NCI-H1048 (cell line): ENCODE results near the gene ELL.
A peak's percentile ranks its signal among the peaks of the same experiment; 100 is the strongest.
"Not testable (repeated sequence)": the region's sequence is repeated elsewhere in the genome, so short reads cannot be mapped to it uniquely, and the experiment has no call there.

Experiments used
- DNase-seq: peaks from one replicate; lab custom pipeline; 2025; lab: John Stamatoyannopoulos, UW

The ELL gene

GRCh38 chr19:18421371-18421959, 100.4 kb downstream of the ELL start:
- DNase-seq, result no peak

DNA sequence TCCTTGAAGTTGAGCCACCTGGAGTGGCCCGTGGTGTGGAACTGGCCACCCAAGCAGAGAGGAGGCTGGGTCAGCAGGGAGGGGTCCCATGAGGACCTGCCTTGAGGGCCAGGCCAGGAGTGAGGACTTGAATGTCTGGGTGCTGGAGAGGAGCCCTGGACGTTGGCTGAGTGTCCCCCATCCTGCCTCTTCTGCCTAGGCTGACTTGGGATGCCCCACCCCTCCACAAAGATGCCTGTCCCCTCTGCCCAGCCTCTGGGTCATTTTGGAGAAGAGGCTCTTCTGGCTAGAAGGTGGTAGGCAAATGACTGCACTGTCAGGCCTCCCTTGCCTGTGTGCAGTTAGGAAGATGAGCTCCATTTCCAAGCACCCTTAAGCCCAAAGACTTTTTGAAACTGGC, 100.9 kb downstream of the ELL start:
- DNase-seq, result no peak

DNA sequence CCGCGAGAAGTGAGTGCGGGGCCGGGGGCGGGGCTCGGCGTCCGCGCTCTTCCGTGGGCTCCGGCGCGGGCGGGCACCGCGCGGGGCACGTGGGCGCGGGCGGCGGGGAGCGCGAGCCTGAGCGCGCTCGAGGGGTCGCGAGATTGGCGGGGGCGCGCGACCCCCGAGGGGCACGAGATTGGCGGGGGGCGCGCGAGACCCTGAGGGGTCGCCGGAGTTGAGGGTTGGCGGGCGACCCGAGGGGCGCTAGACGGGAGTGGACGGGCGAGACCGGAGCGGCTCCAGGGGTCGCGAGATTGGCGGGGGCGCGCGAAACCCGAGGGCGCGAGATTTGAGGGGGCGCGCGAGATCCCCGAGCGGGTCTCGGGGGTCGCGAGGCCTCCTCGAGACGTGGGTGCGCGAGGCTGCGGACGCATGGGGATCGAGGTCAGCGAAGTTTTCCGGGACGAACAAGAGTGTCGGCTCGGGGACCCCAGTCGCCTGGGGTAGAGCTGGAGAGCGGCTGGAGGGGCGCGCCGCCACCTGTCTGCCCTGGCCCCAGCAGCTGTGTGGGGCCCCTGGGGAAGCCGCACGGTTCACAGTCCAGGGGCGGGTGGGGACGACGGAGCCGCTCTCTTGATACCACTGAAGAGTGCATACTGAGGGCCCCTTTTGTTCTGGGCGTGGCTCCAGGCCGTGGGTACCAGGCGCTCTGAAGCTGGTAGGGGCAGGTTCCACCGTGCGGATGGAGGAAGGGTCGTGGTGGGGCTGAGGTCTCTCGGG, 102.0 kb downstream of the ELL start:
- DNase-seq, result no peak

DNA sequence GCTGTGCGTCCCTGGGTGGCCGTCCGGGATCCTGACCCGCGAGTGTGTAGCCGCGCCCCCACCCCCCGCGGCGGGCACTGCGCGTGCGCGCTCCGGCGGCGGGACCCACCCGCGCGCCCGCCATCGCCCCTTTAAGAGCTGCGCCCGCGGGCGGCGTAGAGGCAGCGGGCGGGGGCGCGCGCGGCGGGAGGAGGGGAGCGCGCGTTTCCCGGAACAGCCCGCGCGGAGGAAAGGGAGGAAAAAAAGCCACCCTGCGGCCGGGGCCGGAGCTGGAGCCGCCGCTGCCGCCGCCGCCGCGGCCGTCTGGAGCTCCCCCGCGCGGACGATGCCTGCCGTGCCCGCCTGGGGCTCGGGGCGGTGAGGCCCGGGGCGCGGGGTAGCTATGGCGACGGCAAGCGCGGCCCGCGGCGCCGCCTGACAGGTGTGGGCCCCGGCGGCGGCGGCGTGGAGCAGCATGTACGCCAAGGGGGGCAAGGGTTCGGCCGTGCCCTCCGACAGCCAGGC, 102.6 kb downstream of the ELL start, which contains the start of gene SSBP4:
TSS of gene SSBP4 (plus strand) at position 204 of the 504 bp plus-strand sequence. CDS start at position 455, 251 bp downstream.
- DNase-seq, result peak; percentile 61

DNA sequence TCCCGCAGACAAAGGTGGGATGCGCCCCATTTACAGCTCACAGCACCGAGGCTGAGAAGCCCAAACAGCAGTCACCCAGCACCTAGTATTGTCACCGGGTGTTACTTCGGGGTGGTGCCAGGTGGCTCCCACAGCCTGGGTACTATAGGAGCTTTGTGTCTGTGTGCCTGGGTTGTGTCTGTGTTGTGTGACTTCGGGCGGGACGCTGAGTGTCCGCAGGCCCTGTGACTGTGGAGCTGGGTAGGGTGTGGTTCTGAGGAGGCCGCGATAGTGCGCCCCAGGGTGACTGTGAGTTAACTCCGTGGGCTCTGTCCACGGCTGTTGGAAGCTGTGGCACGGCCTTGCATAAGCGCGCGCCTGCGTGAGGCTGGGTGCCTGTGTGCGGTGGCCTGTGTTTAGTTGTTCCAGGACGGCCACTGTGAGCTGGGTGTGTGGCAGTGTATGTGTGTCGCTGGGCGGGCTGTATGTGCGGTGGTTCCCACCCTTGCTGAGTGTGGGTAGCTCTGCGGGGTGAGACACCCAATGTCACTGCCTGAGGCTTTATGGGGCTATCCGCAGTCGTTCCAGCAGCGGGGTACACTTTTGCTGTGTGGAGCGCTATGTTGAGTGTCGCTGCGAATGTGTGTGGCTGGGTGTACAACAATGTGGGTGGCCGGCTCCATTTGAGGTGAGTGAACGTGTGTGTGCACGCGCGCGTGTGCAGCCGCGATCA, 103.2 kb downstream of the ELL start:
- DNase-seq, result no peak

- no peak for DNase-seq
These were observed 103.8 kb downstream of the ELL start for GRCh38 chr19:18418029-18418482.

- DNase-seq, result no peak
These were observed 104.4 kb downstream of the ELL start for GRCh38 chr19:18417250-18418028.

- DNase-seq, result no peak
These were observed 105.1 kb downstream of the ELL start for GRCh38 chr19:18416778-18417249.

DNA sequence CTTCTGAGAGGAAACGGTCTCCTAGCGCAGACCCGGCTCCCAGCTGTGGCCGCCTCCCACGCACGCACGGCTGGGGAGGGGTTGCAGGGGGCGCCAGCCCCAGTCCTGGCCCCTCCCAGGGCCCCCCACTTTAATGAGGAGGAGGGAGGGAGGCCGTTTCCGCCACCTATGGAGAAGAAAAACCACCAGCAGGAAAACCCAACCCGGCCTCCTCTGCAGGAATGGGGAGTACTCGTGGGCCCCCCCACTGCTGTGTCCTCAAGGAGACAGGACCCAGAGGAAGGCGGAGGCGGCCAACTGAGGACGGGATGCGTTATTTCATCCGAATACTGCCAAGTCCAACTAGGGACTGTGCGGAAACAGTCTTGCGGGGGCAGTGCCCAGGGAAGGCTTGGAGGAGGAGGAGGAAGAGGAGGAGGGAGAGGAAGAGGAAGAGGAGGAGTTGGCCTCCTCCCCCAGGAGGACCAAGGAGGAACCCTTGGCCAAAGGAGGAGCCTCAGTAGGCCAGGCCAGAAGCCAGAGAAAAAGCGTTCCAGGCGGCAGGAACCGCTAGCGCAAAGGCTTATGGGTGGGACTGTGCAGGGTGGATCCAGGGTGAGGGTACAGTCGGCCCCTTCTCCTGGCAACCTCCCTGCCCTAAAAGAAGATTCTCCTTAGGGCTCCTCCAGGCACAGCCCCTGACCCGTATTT, 106.5 kb downstream of the ELL start:
- no peak for DNase-seq

GRCh38 chr19:18414504-18415177, 107.2 kb downstream of the ELL start:
- DNase-seq, result no peak

DNA sequence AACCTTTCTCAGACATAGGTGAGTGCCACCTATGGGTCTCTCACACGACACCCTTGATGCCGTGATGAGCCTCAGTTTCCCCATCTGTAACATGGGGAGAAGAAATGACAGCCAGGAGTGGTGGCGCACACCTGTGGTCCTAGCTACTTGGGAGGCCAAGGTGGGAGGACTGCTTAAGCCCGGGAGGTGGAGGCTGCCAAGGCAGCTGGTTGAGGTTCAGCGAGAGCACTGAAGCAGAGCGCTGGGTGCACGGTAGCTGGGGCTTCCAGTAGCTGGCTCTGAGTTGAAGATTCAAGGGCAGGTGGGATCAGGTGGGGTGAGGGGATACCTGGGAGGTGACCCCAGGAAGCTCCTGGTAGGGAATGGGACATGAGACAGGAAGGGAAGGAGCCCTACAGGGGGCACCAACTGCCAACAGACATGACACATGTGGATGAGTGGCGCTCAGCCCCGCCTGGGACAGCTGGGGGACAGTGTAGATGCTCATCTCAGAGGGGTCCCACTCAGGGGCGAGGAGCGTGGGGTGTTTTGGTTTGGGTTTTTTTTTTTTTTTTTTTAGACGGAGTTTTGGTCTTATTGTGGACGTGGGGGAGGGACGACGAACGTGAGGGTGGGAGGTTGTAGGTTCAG, 109.1 kb downstream of the ELL start:
- no peak for DNase-seq

GRCh38 chr19:18408053-18408476, 113.8 kb downstream of the ELL start:
- DNase-seq, result no peak

DNA sequence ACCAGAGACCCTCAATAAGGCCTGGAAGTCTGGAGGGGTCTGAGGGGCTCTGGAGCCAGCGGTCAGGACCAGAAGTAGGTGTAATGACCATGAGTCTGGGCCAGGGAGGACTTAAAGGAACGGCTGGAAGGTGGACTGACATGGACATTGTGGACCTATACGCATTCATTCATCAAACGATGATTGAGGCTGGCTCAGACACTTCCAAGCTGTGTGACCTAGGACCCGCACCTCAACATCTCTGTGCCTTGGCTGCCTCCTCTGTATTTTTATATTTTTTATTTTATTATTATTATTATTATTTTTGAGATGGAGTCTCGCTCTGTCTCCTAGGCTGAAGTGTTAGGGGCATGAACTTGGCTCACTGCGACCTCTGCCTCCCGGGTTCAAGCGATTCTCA, 115.1 kb downstream of the ELL start:
- DNase-seq, result no peak

DNA sequence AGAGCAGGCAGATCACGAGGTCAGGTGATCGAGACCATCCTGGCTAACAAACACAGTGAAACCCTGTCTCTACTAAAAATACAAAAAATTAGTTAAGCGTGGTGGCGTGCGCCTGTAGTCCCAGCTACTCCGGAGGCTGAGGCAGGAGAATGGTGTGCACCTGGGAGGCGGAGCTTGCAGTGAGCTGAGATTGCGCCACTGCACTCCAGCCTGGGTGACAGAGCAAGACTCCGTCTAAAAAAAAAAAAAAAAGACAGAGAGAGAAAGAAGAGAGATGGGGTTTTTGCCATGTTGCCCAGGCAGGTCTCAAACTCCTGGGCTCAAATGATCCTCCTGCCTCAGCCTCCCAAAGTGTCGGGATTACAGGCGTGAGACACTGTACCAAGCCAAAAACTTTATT, 116.1 kb downstream of the ELL start:
- DNase-seq, result not testable (repeated sequence)

GRCh38 chr19:18402455-18403248, 119.2 kb downstream of the ELL start:
- DNase-seq, result not testable (repeated sequence)

GRCh38 chr19:18401580-18402112, 120.2 kb downstream of the ELL start:
- no peak for DNase-seq

DNA sequence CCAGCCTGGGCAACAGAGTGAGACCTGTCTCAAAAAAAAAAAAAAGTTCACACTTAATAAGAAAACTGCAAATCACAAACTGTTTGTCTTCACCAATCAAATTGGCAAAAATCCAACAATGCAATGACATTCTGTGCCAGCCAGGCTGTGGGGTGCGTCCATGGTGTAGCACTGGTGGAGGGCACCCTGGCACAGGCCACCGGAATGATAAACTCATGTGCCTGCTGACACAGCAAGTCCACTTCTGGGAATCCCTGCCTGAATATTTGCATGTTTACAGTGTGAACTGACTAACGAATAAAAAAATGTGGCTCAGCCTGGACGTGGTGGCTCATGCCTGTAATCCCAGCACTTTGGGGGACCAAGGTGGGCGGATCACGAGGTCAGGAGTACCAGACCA, 122.9 kb downstream of the ELL start:
- DNase-seq, result no peak

GRCh38 chr19:18397242-18398202, 124.3 kb downstream of the ELL start, which contains the start of gene LRRC25:
TSS of gene LRRC25 (minus strand) at chr19:18397622. CDS start at chr19:18396963, 659 bp downstream.
- no peak for DNase-seq
